GM21529 (cell line): ENCODE data around the gene SNX20.

Experiments used
- ATAC-seq: cut with Tn5 transposase; IDR thresholded peaks from one replicate; pipeline ENCODE4 v1.9.1; 2021; ENCODE audit not compliant: unreplicated experiment

The SNX20 gene

GRCh38 chr16:50664270-50664669 lies 16.8 kb downstream of the SNX20 start:
- ATAC-seq: no peak

GRCh38 chr16:50662306-50662940 lies 18.7 kb downstream of the SNX20 start:
- ATAC-seq: no peak

DNA sequence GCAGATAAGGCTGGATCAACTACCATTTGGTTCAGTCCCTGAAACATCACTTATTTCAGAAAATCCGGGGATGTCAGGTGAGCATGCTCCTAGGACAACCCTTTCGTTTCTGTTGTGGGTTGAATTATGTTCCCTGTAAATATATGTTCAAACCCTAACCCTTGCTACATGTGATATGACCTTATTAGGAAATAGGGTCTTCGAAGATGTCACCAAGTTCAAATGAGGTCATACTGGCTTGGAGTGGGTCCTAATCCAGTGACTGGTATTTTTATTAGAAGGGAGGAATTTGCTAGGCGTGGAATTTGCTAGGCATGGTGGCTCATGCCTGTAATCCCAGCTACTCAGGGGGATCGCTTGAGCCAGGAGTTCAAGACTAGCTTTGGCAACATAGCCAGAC lies 21.3 kb downstream of the SNX20 start:
- ATAC-seq: no peak

DNA sequence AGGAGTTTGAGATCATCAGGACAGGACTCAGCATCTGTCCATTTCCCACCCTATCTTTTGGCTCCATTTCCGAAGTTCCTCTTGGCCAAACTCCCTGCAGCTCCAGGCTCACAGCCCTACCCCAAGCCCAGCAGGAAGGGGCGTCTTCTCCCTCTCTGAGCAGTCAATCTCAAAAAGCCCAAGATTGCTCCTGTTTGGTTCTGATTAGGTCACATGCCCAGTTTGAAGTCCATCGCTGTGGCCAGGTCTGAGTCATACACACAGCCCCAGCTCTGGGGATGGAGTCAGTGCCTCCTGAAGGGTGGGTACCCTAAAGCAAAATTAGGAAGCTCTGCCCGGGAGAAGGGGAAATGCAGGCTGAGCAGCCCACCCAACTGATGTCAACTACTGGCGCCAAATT lies 23.9 kb downstream of the SNX20 start:
- ATAC-seq: no peak

GRCh38 chr16:50655558-50656055 lies 25.5 kb downstream of the SNX20 start:
- ATAC-seq: no peak

DNA sequence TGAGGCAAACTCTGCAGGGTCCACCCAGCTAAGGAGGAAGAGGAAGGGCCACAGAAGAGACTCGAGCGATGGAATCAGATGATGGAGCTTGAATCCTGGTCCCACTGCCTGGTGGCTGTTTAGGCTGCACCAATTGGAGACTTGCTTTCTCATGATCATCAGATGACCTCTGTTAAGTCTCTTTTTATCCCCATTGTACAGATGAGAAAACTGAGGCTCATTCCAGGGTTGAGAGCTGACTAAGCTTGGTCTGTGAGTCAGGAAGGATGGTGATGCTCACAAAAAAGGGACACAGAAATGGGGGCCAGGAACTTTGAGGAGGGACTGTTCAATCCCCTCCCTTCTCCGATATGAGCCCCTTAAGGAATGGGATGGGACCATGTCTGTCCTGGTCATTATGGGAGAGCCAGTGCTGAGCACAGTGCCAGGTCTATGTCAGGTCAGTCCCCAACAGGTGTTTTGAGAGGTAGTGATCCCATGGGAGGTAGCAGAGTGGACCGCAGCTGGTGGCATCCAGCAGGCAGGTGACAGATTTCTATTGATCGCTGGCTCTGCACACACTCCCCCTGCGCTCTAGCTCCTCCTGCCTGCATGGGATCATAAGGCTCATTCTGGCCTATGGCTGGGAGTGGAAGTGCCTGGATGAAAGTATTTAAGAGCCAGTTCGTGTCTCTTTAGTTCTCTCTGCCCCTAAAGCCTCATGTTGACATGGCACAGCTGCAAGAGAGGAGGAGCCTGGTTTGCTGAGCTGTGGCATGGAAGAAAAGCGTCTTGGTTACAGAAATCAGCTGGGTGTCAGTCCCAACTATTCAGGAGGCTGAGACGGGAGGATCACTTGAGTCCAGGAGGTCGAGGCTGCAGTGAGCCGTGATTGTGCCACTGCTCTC lies 27.2 kb downstream of the SNX20 start:
- no peak for ATAC-seq

GRCh38 chr16:50652836-50653425 lies 28.2 kb downstream of the SNX20 start:
- no peak for ATAC-seq

DNA sequence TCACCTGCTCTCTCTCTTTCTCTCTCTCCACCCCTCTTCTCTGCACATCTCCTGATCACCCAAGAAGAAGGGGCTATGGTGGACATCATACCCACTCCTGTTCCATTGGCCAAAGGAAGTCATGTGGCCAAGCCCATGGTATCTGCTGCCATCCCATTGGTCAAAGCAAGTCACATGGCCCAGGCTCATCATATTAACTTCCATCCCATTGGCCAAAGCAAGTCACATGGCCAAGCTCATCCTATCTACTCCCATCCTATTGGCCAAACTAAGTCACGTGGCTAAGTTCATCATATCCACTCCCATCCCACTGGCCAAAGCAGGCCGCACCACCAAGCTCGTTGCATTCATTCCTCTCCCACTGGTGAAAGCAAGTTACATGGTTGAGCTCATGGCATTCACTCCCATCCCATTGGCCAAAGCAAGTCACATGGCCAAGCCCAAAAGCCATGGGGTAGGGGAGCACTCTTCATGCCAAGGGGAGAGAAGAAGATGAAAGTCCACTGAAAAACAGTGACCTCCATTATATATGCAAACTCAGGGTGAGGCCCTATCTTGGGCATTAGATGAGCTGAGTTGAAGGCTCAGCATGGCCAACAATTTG lies 29.2 kb downstream of the SNX20 start:
- no peak for ATAC-seq

DNA sequence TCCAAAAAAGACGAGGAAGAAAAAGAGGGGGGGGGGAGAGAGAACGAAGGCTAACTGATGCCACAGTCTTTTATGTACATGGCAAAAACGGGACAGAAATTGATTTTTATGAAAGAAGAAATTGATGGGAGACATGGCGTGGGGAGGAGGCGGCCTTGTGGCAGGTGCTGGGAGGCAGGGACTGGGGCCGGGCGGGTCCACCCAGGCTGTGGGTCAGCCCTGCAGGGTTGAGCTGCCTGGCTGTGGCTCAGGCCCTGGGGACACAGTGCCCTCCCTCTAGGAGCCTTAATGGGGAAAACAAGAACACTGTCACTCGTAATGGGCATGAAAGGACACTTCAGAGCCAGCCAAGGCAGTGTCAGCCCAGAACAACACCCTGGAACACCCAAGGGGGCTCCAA lies 34.8 kb downstream of the SNX20 start:
- no peak for ATAC-seq

- no peak for ATAC-seq
Measured at GRCh38 chr16:50645563-50646220, 35.4 kb downstream of the SNX20 start.

GRCh38 chr16:50644729-50645128 lies 36.4 kb downstream of the SNX20 start:
- no peak for ATAC-seq

GRCh38 chr16:50644245-50644644 lies 36.9 kb downstream of the SNX20 start:
- no peak for ATAC-seq

DNA sequence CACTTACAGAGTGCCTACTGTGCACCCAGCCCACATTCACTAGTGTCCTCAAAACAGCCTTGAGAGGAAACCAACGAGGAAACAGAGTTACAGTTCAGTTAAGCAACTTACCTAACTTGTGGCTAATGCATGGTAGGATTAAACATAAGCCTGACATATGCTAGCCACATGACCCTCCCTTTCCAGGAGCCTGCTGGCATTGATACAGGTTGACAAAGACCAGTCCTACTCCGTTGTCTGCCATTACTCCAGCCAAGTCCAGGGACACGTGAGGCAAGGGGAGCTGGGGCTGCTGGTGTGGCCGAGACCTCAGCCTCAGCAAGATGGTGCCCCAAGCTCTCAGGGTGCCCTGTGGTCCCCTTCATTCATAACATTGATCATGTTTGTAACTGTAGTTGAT lies 37.9 kb downstream of the SNX20 start:
- ATAC-seq: no peak

DNA sequence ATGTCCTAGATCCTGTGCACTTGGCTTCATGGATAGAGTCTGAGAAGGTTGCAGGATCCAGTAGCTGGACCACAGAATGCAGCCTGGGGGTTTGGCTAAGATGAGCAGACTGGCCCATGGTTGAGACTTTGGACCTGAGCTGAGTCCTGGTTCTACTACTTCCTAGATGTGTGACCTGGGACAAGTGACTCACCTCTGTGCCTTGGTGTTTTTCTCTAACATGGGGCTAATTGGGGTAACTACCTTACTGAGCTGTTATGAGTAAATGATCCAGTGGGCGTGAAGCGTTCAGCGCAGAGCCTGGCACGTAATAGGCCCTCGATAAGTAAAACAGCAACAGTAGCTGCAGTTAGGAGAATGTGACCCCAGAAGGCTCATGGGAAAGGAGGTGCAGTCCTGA lies 38.8 kb downstream of the SNX20 start:
- ATAC-seq: no peak

- no peak for ATAC-seq
Measured at GRCh38 chr16:50641818-50642187, 39.3 kb downstream of the SNX20 start.

GRCh38 chr16:50640919-50641817 lies 39.9 kb downstream of the SNX20 start:
- ATAC-seq: no peak

DNA sequence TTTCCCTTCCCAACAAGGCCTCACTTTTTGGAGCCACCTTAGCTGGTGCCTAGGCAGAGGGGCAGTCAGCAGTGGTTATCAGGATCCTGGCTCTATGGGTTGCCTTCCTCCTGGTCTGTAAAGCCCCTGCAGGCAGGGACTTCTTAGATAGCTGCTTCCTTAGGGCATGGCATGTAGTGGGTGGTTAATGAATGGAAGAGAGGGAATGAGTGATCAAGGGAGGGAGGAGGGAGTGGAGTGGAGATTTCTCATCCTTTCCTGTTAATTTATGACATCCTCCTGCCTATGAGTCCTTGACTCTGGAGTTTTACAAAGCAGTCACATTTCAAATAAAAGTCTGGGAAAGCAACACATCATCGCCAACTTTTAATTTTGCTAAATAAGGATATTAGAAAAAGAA lies 40.7 kb downstream of the SNX20 start:
- ATAC-seq: no peak

DNA sequence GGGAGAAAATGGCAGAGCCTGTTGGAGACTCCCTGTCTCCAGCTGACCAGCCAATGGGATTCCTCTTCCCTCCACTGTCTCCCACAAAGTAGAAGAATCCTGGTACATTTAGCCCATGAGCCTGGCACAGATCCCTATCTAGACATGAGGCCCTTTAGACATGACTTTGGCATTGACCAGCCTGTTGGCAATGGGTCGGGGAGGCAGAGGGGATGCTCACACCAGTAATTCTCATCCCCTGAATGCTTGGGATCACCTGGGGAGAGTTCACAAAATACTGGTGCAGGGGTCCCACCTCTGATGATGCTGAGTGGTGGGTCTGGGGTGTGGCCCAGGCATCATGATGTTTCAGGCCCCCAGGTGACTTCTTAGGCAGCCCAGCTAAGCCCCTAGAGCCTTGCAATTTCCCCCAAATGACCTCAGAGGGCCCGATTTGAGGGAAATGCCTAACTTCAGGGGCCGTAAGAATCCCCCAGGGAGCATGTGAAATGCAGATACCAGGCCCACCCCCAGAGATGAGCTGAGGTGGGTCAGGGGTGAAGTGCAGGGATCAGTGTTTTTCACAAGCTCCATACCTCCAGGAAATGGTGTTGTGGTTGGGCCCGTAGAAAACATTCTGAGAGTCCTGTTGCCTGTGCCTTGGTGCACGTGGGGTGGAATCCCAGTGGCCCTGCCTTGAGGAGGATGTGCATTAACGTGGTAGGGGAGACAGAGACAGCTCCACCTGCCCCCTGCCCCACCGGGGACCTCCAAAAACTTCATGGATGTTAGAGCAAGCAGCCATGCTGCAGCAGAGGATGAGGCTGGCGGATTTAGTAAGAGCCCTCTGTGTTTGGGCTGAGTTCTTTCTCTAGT lies 42.1 kb downstream of the SNX20 start:
- ATAC-seq: no peak
